GM19324 (cell line): Measurements from ENCODE around the gene MZF1.
A peak's percentile ranks its signal among the peaks of the same experiment; 100 is the strongest.

Source experiments
- ATAC-seq: cut with Tn5 transposase; IDR thresholded peaks from one replicate; pipeline ENCODE4 v1.9.1; 2021; ENCODE audit warnings: mild to moderate bottlenecking, moderate library complexity; ENCODE audit not compliant: unreplicated experiment, low FRiP score

MZF1 gene

GRCh38 chr19:58556622-58557220 lies 16.4 kb downstream of the MZF1 start:
- ATAC-seq, result no peak

- no peak for ATAC-seq
Observed at GRCh38 chr19:58555920-58556621, 17.1 kb downstream of the MZF1 start.

DNA sequence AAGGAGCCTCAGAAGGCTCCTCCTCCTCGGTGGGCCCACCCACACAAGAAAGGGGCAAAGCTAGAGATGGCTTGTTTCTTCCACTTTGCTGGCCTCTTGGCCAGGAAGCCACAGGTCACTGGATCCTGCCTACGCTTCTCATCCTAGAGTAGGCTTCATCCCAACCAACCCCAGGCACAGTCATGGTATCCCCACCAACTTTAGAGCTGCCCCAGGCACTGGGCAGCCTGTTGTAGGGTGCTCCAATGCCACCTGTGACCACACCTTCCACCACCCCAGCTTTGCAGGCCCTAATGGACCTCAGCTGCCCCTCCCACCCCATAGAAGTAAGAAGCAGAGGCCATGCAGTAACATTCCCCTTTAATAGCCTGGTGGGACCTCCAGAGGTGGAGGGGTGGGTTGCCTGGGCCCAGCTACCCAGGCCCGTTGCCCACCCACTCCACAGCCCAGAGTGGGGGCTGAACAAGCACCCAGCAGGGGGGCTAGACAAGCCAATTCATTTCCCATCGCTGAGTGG lies 17.7 kb downstream of the MZF1 start:
- no peak for ATAC-seq

DNA sequence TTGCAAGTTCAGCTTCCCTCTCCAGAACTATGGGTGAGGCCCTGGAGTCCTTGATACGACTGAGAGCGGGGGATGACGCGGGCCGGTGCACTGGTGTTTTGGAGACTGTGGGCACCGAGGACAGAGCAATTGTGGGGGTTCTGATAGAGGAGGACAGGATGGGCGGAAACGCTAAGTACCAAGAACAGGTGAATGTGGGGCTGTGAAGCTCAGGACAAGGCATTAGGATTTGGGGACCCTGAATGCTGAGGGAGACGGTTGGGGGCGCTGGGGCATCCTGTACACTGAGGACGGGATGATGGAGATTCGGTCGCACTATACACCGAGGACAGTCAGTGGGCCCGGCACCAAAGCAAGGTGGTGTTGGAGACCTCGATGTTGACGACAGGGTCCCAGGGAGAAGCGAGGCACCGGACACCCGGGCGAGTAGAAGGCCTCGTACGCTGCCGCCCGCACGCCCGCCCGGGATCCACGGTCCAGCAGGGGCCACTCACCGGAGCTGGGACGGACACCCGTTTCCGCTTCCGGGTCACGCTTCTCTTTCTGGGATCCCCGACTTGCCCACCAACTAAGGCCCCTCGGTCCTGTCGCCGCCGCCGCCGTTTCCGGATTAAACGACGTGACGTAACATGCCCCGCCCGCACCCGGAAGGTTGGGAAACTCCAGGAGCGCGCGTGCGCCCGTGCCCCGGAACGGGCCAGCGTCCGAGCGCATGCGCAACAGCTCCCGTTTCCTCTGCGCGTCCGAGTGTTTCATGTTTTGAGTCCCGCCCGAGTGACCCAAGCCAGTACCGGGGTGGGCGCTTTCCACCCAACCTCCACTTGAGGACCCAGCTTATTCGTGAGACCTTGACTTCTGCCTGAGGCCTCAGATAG lies 18.4 kb downstream of the MZF1 start, which contains the start of gene CHMP2A:
Gene CHMP2A (minus strand): TSS at position 612 of the 875 bp plus-strand sequence. CDS start 893 bp downstream, outside the sequence.
- ATAC-seq, result peak; percentile 35

- ATAC-seq, result no peak
Observed at GRCh38 chr19:58553799-58554493, 19.2 kb downstream of the MZF1 start.

DNA sequence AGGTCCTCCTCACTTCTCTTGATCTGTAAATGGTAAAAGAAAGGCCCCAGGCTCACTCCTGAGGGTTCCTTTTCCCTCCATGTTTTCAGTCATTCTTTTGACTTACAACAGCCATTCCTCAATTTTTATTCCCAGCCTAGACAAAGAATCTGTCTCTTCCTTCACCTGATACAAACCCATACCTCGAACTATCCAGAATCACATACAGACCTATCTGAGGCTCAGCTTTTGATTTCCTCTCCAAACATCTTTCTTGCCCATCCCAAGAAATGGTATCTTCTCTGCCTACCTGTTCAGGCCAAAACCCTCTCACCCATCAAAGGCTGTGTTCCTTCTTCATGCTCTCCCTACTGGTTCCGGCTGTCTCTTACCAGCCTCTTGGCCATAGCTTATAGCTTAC lies 20.5 kb downstream of the MZF1 start:
- ATAC-seq, result no peak

DNA sequence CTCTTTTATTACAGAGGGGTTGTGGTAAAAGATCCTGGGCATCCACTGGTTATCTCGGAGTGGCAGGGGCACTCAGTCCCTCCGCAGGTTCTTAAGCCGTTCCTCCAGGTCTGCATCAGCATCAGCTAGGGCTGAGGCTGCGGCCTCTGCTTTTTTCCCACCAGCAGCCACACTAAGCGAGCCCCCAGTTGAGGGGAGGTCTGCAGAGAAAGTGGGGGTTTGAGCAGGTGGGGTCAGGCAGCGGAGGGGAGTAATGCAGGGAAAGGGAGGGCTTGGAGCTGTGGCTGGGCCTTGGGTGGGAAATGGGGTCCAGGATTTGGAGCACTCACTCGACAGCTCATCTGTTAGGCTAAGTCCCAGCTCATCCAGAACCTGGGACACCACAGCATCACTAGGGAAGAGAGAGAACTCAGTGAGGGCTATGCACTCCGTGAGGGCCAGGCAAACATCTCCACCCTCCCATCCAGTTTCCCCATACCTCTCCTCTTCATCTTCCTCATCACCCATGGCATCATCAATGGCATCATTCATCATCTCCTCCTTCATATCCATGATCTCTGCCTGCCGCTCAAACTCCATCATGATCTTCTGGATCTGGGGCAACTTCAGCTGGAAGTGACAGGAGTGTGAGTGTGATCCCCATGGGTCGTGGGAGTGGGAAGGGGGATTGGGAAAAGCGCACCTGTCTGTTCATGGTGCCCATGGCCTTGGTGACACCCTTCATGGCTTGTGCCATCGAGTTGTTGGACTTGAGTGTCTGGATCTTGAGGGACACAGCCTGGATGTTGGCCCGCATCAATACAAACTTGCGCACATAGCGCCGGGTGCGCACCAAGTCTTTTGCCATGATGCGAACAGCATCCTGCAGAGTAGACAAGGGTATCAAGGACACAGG lies 21.3 kb downstream of the MZF1 start:
- ATAC-seq, result no peak

DNA sequence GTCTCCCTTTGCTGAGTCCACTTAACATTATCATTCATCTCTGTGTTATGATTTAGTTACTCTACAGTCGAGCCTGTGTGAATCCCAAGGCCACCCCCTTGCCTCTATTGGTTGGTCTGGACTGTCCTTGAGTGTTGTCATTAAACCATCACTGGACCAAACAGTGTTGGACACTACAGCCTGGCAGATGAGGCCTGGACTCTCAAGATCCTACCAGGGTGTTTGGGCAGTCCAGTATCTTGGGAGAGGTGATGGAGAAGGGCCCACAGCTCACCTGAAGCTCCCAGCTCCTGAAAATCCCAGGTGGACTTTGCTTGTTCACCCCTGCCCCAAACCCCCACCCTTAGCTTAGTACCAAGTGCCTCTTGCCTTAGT lies 22.0 kb downstream of the MZF1 start:
- ATAC-seq, result no peak

- no peak for ATAC-seq
Observed at GRCh38 chr19:58550362-58551122, 22.6 kb downstream of the MZF1 start.

GRCh38 chr19:58549664-58550361 lies 23.3 kb downstream of the MZF1 start:
- ATAC-seq, result no peak

- ATAC-seq, result no peak
Observed at GRCh38 chr19:58548859-58549663, 24.1 kb downstream of the MZF1 start.

DNA sequence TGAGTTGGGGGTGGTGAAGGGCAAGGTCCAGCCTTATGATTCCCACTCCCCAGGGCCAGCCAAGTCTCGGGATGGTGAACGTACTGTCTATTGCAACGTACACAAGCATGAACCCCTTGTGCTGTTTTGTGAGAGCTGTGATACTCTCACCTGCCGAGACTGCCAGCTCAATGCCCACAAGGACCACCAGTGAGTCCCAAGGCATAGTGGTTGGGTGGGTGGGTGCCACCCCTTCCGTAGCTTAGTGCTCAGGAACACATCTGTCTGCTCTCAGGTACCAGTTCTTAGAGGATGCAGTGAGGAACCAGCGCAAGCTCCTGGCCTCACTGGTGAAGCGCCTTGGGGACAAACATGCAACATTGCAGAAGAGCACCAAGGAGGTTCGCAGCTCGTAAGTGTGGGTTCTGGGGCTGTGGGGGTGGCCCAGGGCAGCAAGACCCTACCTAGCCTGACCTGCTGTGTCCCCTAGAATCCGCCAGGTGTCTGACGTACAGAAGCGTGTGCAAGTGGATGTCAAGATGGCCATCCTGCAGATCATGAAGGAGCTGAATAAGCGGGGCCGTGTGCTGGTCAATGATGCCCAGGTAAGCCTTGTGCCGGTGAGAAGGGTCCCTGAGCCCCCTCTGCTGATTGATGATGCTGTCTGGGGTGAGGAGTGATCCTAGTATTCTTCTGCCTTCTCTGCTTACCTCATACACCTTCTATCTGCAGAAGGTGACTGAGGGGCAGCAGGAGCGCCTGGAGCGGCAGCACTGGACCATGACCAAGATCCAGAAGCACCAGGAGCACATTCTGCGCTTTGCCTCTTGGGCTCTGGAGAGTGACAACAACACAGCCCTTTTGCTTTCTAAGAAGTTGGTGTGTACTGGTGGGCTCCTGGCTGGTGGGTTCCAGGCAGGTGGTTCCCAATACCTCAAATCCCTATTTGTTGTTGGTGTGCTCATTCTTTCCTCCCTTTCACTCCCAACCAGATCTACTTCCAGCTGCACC lies 25.5 kb downstream of the MZF1 start:
- no peak for ATAC-seq

DNA sequence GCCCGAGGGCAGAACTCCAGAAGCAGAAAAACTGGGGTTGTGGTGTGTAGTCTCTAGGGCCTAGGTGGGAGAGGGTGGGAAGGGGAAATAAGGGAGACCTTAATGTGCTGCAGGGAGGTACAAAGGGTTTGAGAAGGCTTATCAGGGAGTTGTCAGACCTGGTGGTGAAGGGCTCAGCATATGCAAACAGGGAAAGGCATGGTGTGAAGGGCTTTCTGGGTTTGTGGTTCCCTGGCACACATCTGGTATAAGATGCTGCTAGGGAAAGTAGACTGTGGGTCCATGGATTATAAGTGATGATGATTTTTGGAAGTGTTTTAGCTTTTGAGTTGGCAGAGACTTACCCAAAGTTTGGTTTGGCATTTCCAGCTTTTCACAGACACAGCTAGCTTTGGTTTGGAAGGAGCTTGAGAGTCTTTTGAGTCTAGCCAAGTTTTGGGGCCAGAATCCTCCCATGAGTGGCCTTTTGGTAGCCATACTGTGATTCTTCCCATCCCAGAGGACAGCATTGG lies 27.1 kb downstream of the MZF1 start:
- ATAC-seq, result no peak

DNA sequence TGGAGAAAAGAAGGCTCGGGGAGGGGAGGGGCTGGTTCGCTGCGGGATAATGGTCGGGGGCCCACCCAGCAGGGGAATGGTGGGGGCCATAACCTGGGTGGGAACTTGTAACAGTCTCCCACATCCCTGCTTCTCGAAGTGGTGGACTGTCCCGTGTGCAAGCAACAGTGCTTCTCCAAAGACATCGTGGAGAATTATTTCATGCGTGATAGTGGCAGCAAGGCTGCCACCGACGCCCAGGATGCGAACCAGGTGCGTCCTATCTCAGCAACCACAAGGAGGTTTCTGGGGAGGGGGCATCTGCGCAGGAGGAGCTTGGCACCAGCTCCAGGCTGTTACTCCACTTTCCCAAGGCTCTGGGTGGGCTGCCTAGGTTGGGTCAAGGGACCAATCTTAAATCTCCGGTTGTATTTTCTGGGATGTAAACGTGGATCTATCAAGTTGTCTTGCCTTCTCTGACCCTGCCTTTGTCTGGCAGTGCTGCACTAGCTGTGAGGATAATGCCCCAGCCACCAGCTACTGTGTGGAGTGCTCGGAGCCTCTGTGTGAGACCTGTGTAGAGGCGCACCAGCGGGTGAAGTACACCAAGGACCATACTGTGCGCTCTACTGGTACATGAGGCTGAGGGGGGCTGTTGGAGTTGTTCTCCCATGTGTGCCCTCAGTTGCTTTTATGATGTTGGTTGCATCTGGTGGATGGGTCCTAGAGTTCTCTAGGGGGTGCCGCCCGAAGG lies 27.7 kb downstream of the MZF1 start:
- no peak for ATAC-seq

DNA sequence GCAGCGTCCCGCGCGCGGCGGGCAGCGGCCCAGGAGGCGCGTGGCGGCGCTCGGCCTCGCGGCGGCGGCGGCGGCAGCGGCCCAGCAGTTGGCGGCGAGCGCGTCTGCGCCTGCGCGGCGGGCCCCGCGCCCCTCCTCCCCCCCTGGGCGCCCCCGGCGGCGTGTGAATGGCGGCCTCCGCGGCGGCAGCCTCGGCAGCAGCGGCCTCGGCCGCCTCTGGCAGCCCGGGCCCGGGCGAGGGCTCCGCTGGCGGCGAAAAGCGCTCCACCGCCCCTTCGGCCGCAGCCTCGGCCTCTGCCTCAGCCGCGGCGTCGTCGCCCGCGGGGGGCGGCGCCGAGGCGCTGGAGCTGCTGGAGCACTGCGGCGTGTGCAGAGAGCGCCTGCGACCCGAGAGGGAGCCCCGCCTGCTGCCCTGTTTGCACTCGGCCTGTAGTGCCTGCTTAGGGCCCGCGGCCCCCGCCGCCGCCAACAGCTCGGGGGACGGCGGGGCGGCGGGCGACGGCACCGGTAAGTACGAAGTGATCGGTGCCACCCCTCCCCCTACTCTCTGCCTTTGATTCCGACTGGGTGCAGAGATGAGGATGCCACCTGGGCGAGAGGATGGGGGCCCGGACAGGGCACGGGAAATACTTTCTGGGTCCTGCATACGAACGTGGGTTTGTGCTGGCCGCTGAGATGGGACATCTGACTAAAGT lies 28.4 kb downstream of the MZF1 start:
- ATAC-seq, result peak; percentile 73
